ENCODE measurements around the gene SIRT1. TPM values are rescaled to one million over a fixed set of nuclear protein-coding genes. Genes with fewer than 3 reads are reported as not detected.
"Not testable (repeated sequence)": the region's sequence is repeated elsewhere in the genome, so short reads cannot be mapped to it uniquely, and the experiment has no call there.

The SIRT1 gene
- total and polyA plus RNA-seq, 10 of the 15 experiments (the other 5 are each of a cell fraction or from before 2014, with no cell fraction given) = 3.6 to 14.2 (median 10.2) TPM

GRCh38 chr10:67875340-67876238, 8.9 kb upstream of the SIRT1 start (continued):
- no peak for TF ChIP-seq CUX1 (IDR thresholded peaks at IDR 0.05; ENCODE audit: insufficient replicate concordance, low read depth, low read length)

GRCh38 chr10:67877421-67877820, 7.0 kb upstream of the SIRT1 start:
- H3K27ac ChIP-seq (ENCODE audit: control insufficient read depth, insufficient read depth); H4K20me1 ChIP-seq (ENCODE audit: control insufficient read depth, insufficient read depth); in situ Hi-C loops (cut with MboI); H3K4me3 ChIP-seq; H3K36me3 ChIP-seq (ENCODE audit: control insufficient read depth in 2 of 2, insufficient read depth in 2 of 2, low read length in 1 of 2); intact Hi-C loops (cut with micrococcal nuclease; ENCODE audit: unreplicated experiment); RAD21 ChIA-PET (ENCODE audit: unreplicated experiment); H3K9ac ChIP-seq (ENCODE audit: control insufficient read depth, insufficient read depth, low read length); H2AFZ ChIP-seq (ENCODE audit: control insufficient read depth, low read depth, low read length); FAIRE-seq; H3K4me2 ChIP-seq (ENCODE audit: control insufficient read depth, insufficient read depth); H3K9me3 ChIP-seq (replicated peaks; ENCODE audit: control insufficient read depth, insufficient read depth, low read length); DNase-seq (ENCODE audit: low read depth, low spot score); BruUV-seq (replicated peaks); H3K4me1 ChIP-seq (ENCODE audit: control insufficient read depth, insufficient read depth, low read length); H3K27me3 ChIP-seq (replicated peaks in 1 of 2; ENCODE audit: control insufficient read depth in 2 of 2, insufficient read depth in 2 of 2, low read length in 1 of 2); H3K79me2 ChIP-seq (ENCODE audit: control insufficient read depth, insufficient read depth, low read length); ATAC-seq: not testable (repeated sequence)
- ChIA-PET SMC1A (ENCODE audit: uncharacterized antibody, unreplicated experiment) (interaction anchor here (1.0 kb wide), 1 partner anchor 11 kb away, joined by 8 read pairs; no protein-coding TSS in a partner anchor), CTCF (interaction anchor here (0.7 to 1.5 kb wide), 5 partner anchors 22 to 423 kb away, joined by 3 to 5 read pairs (median 4); no protein-coding TSS in a partner anchor), POLR2A (interaction anchor here (0.7 to 0.8 kb wide), 2 partner anchors 15 to 23 kb away, joined by 3 to 4 read pairs; no protein-coding TSS in a partner anchor)
- 91% methylated on average over 11 of the region's 11 CpGs for WGBS (ENCODE audit: insufficient coverage, insufficient replicate concordance, low lambda C conversion rate, missing lambda C conversion rate)
